ENCODE results near the gene F8. TPM values are rescaled to one million over a fixed set of nuclear protein-coding genes. Genes with fewer than 3 reads are reported as not detected.
"Not testable (repeated sequence)": the region's sequence is repeated elsewhere in the genome, so short reads cannot be mapped to it uniquely, and the experiment has no call there.

The F8 gene
- total RNA-seq, 1 experiment from 2014 or later, result 12.4 TPM

DNA sequence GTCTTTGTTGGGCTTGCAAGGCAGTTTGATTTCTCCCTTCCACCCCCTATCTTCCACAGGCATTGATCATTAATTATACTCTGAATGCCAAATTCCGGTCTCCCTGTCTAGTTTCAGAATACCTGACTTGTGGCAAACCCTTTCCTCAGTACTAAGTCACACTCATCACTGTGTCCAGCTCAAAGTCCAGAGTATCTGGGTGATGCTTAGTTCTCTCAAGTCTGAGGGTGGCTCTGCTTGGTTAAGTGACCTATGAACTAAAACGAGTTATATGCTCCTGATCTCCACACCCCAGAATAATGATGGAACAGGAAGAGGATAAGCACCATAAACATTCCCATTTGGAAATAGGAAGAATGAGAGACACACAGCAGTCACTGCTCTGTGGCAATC, 194.5 kb downstream of the F8 start:
- CTCF ChIA-PET, result no interaction called here
- H3K4me1 ChIP-seq (ENCODE audit: control insufficient read depth, insufficient read depth, low read length), result no peaks in the 10 kb centered on the region
- ATAC-seq, result no peak
- no peak overlapping the region for H3K4me3 ChIP-seq (ENCODE audit: low read depth in 2 of 2, low read length in 2 of 2)
- H3K27ac ChIP-seq (ENCODE audit: low read length), result no peak overlapping the region
- no peak for DNase-seq (ENCODE audit: low read depth, low spot score)
- no TSS peak for BruUV-seq (replicated peaks)
- in situ Hi-C loops (cut with HindIII; ENCODE audit: low pct_unique_long_range_greater_than_20kb, low sequenced_read_pairs), result loop anchor here (25.0 kb wide), 1 partner anchor 166 kb away; the partner anchor contains the start of gene CTAG2
- H3K27me3 ChIP-seq (ENCODE audit: control insufficient read depth, insufficient read depth, low read length), result no peaks in the 10 kb centered on the region
- TF ChIP-seq SIN3A (IDR thresholded peaks at IDR 0.05; ENCODE audit: borderline replicate concordance, insufficient read depth, low read depth, low read length) (no peak), POLR2AphosphoS5 (IDR thresholded peaks at IDR 0.05; ENCODE audit: low read depth, low read length) (no peak), TCF7L2 (IDR thresholded peaks at IDR 0.05; ENCODE audit: low read depth, low read length) (no peak), REST (IDR thresholded peaks at IDR 0.05; ENCODE audit: insufficient read depth in 1 of 2, low read depth in 2 of 2, low read length in 1 of 2) (no peak)
- TF ChIP-seq, protein P1, sequence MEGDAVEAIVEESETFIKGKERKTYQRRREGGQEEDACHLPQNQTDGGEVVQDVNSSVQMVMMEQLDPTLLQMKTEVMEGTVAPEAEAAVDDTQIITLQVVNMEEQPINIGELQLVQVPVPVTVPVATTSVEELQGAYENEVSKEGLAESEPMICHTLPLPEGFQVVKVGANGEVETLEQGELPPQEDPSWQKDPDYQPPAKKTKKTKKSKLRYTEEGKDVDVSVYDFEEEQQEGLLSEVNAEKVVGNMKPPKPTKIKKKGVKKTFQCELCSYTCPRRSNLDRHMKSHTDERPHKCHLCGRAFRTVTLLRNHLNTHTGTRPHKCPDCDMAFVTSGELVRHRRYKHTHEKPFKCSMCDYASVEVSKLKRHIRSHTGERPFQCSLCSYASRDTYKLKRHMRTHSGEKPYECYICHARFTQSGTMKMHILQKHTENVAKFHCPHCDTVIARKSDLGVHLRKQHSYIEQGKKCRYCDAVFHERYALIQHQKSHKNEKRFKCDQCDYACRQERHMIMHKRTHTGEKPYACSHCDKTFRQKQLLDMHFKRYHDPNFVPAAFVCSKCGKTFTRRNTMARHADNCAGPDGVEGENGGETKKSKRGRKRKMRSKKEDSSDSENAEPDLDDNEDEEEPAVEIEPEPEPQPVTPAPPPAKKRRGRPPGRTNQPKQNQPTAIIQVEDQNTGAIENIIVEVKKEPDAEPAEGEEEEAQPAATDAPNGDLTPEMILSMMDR (IDR thresholded peaks at IDR 0.05), result no peak
- intact Hi-C loops (cut with micrococcal nuclease; ENCODE audit: unreplicated experiment), result no loop called here
- POLR2A ChIA-PET, result no interaction called here
- no peaks in the 10 kb centered on the region for H3K9me3 ChIP-seq (ENCODE audit: control insufficient read depth, insufficient read depth, low read depth, low read length)
- H3K36me3 ChIP-seq (ENCODE audit: control insufficient read depth, insufficient read depth, low read length), result no peaks in the 10 kb centered on the region

- intact Hi-C loops (cut with micrococcal nuclease; ENCODE audit: unreplicated experiment), result no loop called here
- in situ Hi-C loops (cut with HindIII; ENCODE audit: low pct_unique_long_range_greater_than_20kb, low sequenced_read_pairs), result loop anchor here (25.0 kb wide), 1 partner anchor 165 kb away; the partner anchor contains the start of gene CTAG2
- Histone ChIP-seq H3K27ac (ENCODE audit: low read length) (no peak overlapping the region), H3K27me3 (ENCODE audit: control insufficient read depth, insufficient read depth, low read length) (no peaks in the 10 kb centered on the region), H3K9me3 (ENCODE audit: control insufficient read depth, insufficient read depth, low read depth, low read length) (no peaks in the 10 kb centered on the region), H3K36me3 (ENCODE audit: control insufficient read depth, insufficient read depth, low read length) (no peaks in the 10 kb centered on the region), H3K4me3 (ENCODE audit: low read depth in 2 of 2, low read length in 2 of 2) (no peak overlapping the region), H3K4me1 (ENCODE audit: control insufficient read depth, insufficient read depth, low read length) (no peaks in the 10 kb centered on the region)
- no peak for TF ChIP-seq TCF7L2 (IDR thresholded peaks at IDR 0.05; ENCODE audit: low read depth, low read length)
- TF ChIP-seq POLR2AphosphoS5 (IDR thresholded peaks at IDR 0.05; ENCODE audit: low read depth, low read length), result no peak
- TF ChIP-seq REST (IDR thresholded peaks at IDR 0.05; ENCODE audit: insufficient read depth in 1 of 2, low read depth in 2 of 2, low read length in 1 of 2), result no peak
- no peak for TF ChIP-seq SIN3A (IDR thresholded peaks at IDR 0.05; ENCODE audit: borderline replicate concordance, insufficient read depth, low read depth, low read length)
- TF ChIP-seq, protein P1 (IDR thresholded peaks at IDR 0.05), result no peak
- no peak for DNase-seq (ENCODE audit: low read depth, low spot score)
- no peak for ATAC-seq
- ChIA-PET CTCF (no interaction called here), POLR2A (interaction anchor here (0.6 kb wide), 1 partner anchor 22 kb away, joined by 7 read pairs; no protein-coding TSS in a partner anchor)
- BruUV-seq (replicated peaks), result no TSS peak
These were observed 195.1 kb downstream of the F8 start for GRCh38 chrX:154827194-154828015.

DNA sequence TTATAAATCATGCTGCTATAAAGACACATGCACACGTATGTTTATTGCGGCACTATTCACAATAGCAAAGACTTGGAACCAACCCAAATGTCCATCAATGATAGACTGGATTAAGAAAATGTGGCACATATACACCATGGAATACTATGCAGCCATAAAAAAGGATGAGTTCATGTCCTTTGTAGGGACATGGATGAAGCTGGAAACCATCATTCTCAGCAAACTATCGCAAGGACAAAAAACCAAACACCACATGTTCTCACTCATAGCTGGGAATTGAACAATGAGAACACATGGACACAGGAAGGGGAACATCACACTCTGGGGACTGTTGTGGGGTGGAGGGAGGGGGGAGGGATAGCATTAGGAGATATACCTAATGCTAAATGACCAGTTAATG, 196.9 kb downstream of the F8 start:
- CTCF ChIA-PET; H3K4me3 ChIP-seq (ENCODE audit: low read depth in 2 of 2, low read length in 2 of 2); H3K9me3 ChIP-seq (ENCODE audit: control insufficient read depth, insufficient read depth, low read depth, low read length); H3K27me3 ChIP-seq (ENCODE audit: control insufficient read depth, insufficient read depth, low read length); DNase-seq (ENCODE audit: low read depth, low spot score); H3K36me3 ChIP-seq (ENCODE audit: control insufficient read depth, insufficient read depth, low read length); BruUV-seq (replicated peaks); H3K4me1 ChIP-seq (ENCODE audit: control insufficient read depth, insufficient read depth, low read length); intact Hi-C loops (cut with micrococcal nuclease; ENCODE audit: unreplicated experiment); H3K27ac ChIP-seq (ENCODE audit: low read length); ATAC-seq; POLR2A ChIA-PET: not testable (repeated sequence)
- in situ Hi-C loops (cut with HindIII; ENCODE audit: low pct_unique_long_range_greater_than_20kb, low sequenced_read_pairs), result loop anchor here (25.0 kb wide), 1 partner anchor 163 kb away; the partner anchor contains the start of gene CTAG2
